ENCODE results near the gene HSPA4. TPM values are rescaled to one million over a fixed set of nuclear protein-coding genes. Genes with fewer than 3 reads are reported as not detected.
"Not testable (repeated sequence)": the region's sequence is repeated elsewhere in the genome, so short reads cannot be mapped to it uniquely, and the experiment has no call there.

The HSPA4 gene
- total and polyA plus RNA-seq, 4 donors, result 51.3 to 135 (median 55.0) TPM

DNA sequence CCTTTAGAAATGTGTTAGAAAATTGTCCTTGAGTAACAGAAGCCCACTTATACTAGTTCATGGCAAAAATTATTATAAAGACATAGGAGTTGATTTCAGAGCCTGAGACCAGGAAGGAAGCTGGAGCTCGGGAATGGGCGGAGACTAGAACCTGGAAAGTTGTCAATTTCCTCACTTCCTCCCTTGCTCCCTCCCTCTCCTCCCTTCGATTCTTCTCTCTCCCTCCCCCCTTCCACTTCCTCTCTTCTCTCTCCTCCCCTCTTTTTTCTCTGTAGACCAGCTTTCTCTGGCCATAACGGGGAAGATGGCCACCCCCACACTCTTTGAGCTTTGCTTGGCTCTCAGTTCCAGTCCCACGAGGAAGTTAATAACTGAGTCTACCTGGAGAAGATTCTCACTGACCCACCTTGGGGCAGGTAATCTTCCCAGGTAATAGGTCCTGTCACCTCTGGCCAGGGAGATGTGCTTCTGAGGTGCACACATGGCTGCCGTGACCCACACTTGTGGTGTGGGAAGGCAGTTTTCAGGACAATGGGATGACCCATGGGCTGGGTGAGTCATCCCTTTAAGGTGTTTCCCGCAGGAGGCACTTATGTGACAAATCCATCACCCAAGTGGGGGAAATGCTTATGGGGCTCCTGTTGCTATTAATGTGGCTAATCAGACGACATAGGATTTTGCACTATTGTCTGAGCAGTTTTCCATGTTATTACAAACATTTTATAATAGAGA is 78.7 kb downstream of the HSPA4 start:
- Histone ChIP-seq H3K27ac (ENCODE audit: low read depth in 1 of 2, low read length in 2 of 2) (no peak overlapping the region), H3K36me3 (ENCODE audit: control insufficient read depth in 1 of 2, insufficient read depth in 2 of 2, low read length in 1 of 2) (no peaks in the 10 kb centered on the region), H3K27me3 (ENCODE audit: control insufficient read depth in 1 of 2, insufficient read depth in 2 of 2, low read length in 1 of 2) (no peaks in the 10 kb centered on the region), H3K9me3 (ENCODE audit: control insufficient read depth, low read length) (no peaks in the 10 kb centered on the region), H3K4me3 (ENCODE audit: low read length in 2 of 2) (no peak overlapping the region), H3K4me1 (ENCODE audit: control insufficient read depth in 1 of 2, insufficient read depth in 2 of 2, low read length in 2 of 2) (no peaks in the 10 kb centered on the region)
- ATAC-seq (ENCODE audit: low FRiP score), result peak; percentile 29
- intact Hi-C loops (cut with DNase I), result no loop called here
- DNase-seq, result no peak
- WGBS, 2 donors, result 67 to 69% methylated on average over 8 of the region's 8 CpGs

DNA sequence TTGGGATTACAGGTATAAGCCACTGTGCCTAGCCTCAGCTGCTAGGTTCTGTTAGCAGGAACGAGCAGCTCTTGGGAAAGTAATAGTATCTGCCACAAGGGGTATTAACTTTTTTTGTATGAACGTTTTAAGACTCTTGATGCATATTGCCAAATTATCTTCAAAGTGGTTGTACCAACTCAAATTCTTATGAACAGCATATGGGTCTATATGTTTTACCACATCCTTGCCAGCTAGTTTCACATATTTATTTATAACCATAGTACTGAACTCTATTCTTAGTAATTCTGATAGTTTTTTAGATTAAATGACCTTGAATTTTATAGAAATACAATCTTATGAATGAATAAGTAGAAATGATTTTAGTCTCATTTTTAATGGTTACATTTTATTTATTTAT is 80.9 kb downstream of the HSPA4 start:
- no peak for ATAC-seq (ENCODE audit: low FRiP score)
- WGBS, 2 donors, result 71 to 73% methylated on average over 2 of the region's 2 CpGs
- no peak for DNase-seq
- no peaks in the 10 kb centered on the region for H3K9me3 ChIP-seq (ENCODE audit: control insufficient read depth, low read length)
- no peak overlapping the region for H3K4me3 ChIP-seq (ENCODE audit: low read length in 2 of 2)
- no peaks in the 10 kb centered on the region for H3K27me3 ChIP-seq (ENCODE audit: control insufficient read depth in 1 of 2, insufficient read depth in 2 of 2, low read length in 1 of 2)
- H3K36me3 ChIP-seq (ENCODE audit: control insufficient read depth in 1 of 2, insufficient read depth in 2 of 2, low read length in 1 of 2), result no peaks in the 10 kb centered on the region
- H3K4me1 ChIP-seq (ENCODE audit: control insufficient read depth in 1 of 2, insufficient read depth in 2 of 2, low read length in 2 of 2), result no peaks in the 10 kb centered on the region
- intact Hi-C loops (cut with DNase I), result no loop called here
- no peak overlapping the region for H3K27ac ChIP-seq (ENCODE audit: low read depth in 1 of 2, low read length in 2 of 2)

- H3K36me3 ChIP-seq (ENCODE audit: control insufficient read depth in 1 of 2, insufficient read depth in 2 of 2, low read length in 1 of 2); DNase-seq; H3K27me3 ChIP-seq (ENCODE audit: control insufficient read depth in 1 of 2, insufficient read depth in 2 of 2, low read length in 1 of 2); ATAC-seq (ENCODE audit: low FRiP score); H3K27ac ChIP-seq (ENCODE audit: low read depth in 1 of 2, low read length in 2 of 2); H3K9me3 ChIP-seq (ENCODE audit: control insufficient read depth, low read length); H3K4me3 ChIP-seq (ENCODE audit: low read length in 2 of 2); H3K4me1 ChIP-seq (ENCODE audit: control insufficient read depth in 1 of 2, insufficient read depth in 2 of 2, low read length in 2 of 2); intact Hi-C loops (cut with DNase I): not testable (repeated sequence)
- 96 to 97% methylated on average over 3 of the region's 5 CpGs for WGBS, 2 donors
Measured at GRCh38 chr5:133133241-133133640, 81.4 kb downstream of the HSPA4 start.

- H3K4me1 ChIP-seq (ENCODE audit: control insufficient read depth in 1 of 2, insufficient read depth in 2 of 2, low read length in 2 of 2); H3K27ac ChIP-seq (ENCODE audit: low read depth in 1 of 2, low read length in 2 of 2); H3K9me3 ChIP-seq (ENCODE audit: control insufficient read depth, low read length); H3K36me3 ChIP-seq (ENCODE audit: control insufficient read depth in 1 of 2, insufficient read depth in 2 of 2, low read length in 1 of 2); DNase-seq; H3K27me3 ChIP-seq (ENCODE audit: control insufficient read depth in 1 of 2, insufficient read depth in 2 of 2, low read length in 1 of 2); intact Hi-C loops (cut with DNase I); ATAC-seq (ENCODE audit: low FRiP score); H3K4me3 ChIP-seq (ENCODE audit: low read length in 2 of 2): not testable (repeated sequence)
- 56 to 61% methylated on average over 2 of the region's 2 CpGs for WGBS, 2 donors
Measured at GRCh38 chr5:133136890-133137289, 85.1 kb downstream of the HSPA4 start.

- intact Hi-C loops (cut with DNase I), result no loop called here
- DNase-seq (no peak), ATAC-seq (ENCODE audit: low FRiP score) (no peak)
- H3K4me3 ChIP-seq (ENCODE audit: low read length in 2 of 2), result no peak overlapping the region
- 90 to 92% methylated on average over 7 of the region's 7 CpGs for WGBS, 2 donors
- H3K9me3 ChIP-seq (ENCODE audit: control insufficient read depth, low read length), result no peaks in the 10 kb centered on the region
- no peaks in the 10 kb centered on the region for H3K4me1 ChIP-seq (ENCODE audit: control insufficient read depth in 1 of 2, insufficient read depth in 2 of 2, low read length in 2 of 2)
- H3K27ac ChIP-seq (ENCODE audit: low read depth in 1 of 2, low read length in 2 of 2), result no peak overlapping the region
- no peaks in the 10 kb centered on the region for H3K27me3 ChIP-seq (ENCODE audit: control insufficient read depth in 1 of 2, insufficient read depth in 2 of 2, low read length in 1 of 2)
- no peaks in the 10 kb centered on the region for H3K36me3 ChIP-seq (ENCODE audit: control insufficient read depth in 1 of 2, insufficient read depth in 2 of 2, low read length in 1 of 2)
Measured at GRCh38 chr5:133140311-133140710, 88.5 kb downstream of the HSPA4 start.

- no peaks in the 10 kb centered on the region for H3K36me3 ChIP-seq (ENCODE audit: control insufficient read depth in 1 of 2, insufficient read depth in 2 of 2, low read length in 1 of 2)
- no peaks in the 10 kb centered on the region for H3K9me3 ChIP-seq (ENCODE audit: control insufficient read depth, low read length)
- ATAC-seq (ENCODE audit: low FRiP score), result no peak
- intact Hi-C loops (cut with DNase I), result no loop called here
- no peaks in the 10 kb centered on the region for H3K4me1 ChIP-seq (ENCODE audit: control insufficient read depth in 1 of 2, insufficient read depth in 2 of 2, low read length in 2 of 2)
- H3K27me3 ChIP-seq (ENCODE audit: control insufficient read depth in 1 of 2, insufficient read depth in 2 of 2, low read length in 1 of 2), result no peaks in the 10 kb centered on the region
- no peak overlapping the region for H3K4me3 ChIP-seq (ENCODE audit: low read length in 2 of 2)
- H3K27ac ChIP-seq (ENCODE audit: low read depth in 1 of 2, low read length in 2 of 2), result no peak overlapping the region
- 75 to 89% methylated on average over 3 of the region's 3 CpGs for WGBS, 2 donors
- no peak for DNase-seq
Measured at GRCh38 chr5:133141746-133142145, 89.9 kb downstream of the HSPA4 start.

DNA sequence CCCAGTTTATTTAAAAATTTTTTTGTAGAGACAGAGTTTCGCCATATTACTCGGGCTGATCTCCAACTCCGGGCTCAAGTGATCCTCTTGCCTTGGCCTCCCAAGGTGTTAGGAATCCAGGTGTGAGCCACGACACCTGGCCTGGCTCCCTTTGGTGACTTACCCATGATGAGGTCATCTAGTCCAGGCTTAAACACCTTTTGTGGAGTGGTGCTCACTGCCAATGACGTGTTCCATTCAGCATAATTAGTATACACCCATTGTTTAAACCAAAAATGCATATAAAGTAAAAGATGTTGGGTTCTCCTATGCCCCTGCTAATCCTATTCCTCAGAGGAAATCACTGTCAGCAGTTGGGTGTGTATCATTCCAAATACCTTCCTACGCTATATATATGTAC is 91.0 kb downstream of the HSPA4 start:
- H3K36me3 ChIP-seq (ENCODE audit: control insufficient read depth in 1 of 2, insufficient read depth in 2 of 2, low read length in 1 of 2), result no peaks in the 10 kb centered on the region
- H3K4me1 ChIP-seq (ENCODE audit: control insufficient read depth in 1 of 2, insufficient read depth in 2 of 2, low read length in 2 of 2), result no peaks in the 10 kb centered on the region
- intact Hi-C loops (cut with DNase I), result no loop called here
- DNase-seq (no peak), ATAC-seq (ENCODE audit: low FRiP score) (no peak)
- no peaks in the 10 kb centered on the region for H3K27me3 ChIP-seq (ENCODE audit: control insufficient read depth in 1 of 2, insufficient read depth in 2 of 2, low read length in 1 of 2)
- H3K4me3 ChIP-seq (ENCODE audit: low read length in 2 of 2), result no peak overlapping the region
- WGBS, 2 donors, result 85 to 87% methylated on average over 6 of the region's 6 CpGs
- no peak overlapping the region for H3K27ac ChIP-seq (ENCODE audit: low read depth in 1 of 2, low read length in 2 of 2)
- no peaks in the 10 kb centered on the region for H3K9me3 ChIP-seq (ENCODE audit: control insufficient read depth, low read length)

- H3K4me3 ChIP-seq (ENCODE audit: low read length in 2 of 2), result no peak overlapping the region
- no peaks in the 10 kb centered on the region for H3K27me3 ChIP-seq (ENCODE audit: control insufficient read depth in 1 of 2, insufficient read depth in 2 of 2, low read length in 1 of 2)
- H3K36me3 ChIP-seq (ENCODE audit: control insufficient read depth in 1 of 2, insufficient read depth in 2 of 2, low read length in 1 of 2), result no peaks in the 10 kb centered on the region
- no peak overlapping the region for H3K27ac ChIP-seq (ENCODE audit: low read depth in 1 of 2, low read length in 2 of 2)
- no peaks in the 10 kb centered on the region for H3K4me1 ChIP-seq (ENCODE audit: control insufficient read depth in 1 of 2, insufficient read depth in 2 of 2, low read length in 2 of 2)
- no peaks in the 10 kb centered on the region for H3K9me3 ChIP-seq (ENCODE audit: control insufficient read depth, low read length)
- ATAC-seq (ENCODE audit: low FRiP score) (no peak), DNase-seq (no peak)
- intact Hi-C loops (cut with DNase I), result no loop called here
- 79 to 82% methylated on average over 4 of the region's 4 CpGs for WGBS, 2 donors
Measured at GRCh38 chr5:133144245-133144981, 92.6 kb downstream of the HSPA4 start.
